ENCODE measurements around the gene LSM3.

LSM3 gene

GRCh38 chr3:14235003-14235911, 56.6 kb downstream of the LSM3 start:
- no peak overlapping the region for H3K4me3 ChIP-seq (ENCODE audit: low read depth, low read length)
- no peak for TF ChIP-seq CTCF (IDR thresholded peaks at IDR 0.05; ENCODE audit: low read depth, low read length, missing control alignments)
- DNase-seq (ENCODE audit: low read depth), result no peak

GRCh38 chr3:14235912-14236295, 57.3 kb downstream of the LSM3 start:
- no peak for DNase-seq (ENCODE audit: low read depth)
- H3K4me3 ChIP-seq (ENCODE audit: low read depth, low read length), result no peak overlapping the region
- no peak for TF ChIP-seq CTCF (IDR thresholded peaks at IDR 0.05; ENCODE audit: low read depth, low read length, missing control alignments)

GRCh38 chr3:14236902-14237301, 58.3 kb downstream of the LSM3 start:
- H3K4me3 ChIP-seq (ENCODE audit: low read depth, low read length), result no peak overlapping the region
- TF ChIP-seq CTCF (IDR thresholded peaks at IDR 0.05; ENCODE audit: low read depth, low read length, missing control alignments), result no peak
- no peak for DNase-seq (ENCODE audit: low read depth)

- H3K4me3 ChIP-seq (ENCODE audit: low read depth, low read length), result no peak overlapping the region
- TF ChIP-seq CTCF (IDR thresholded peaks at IDR 0.05; ENCODE audit: low read depth, low read length, missing control alignments), result no peak
- DNase-seq (ENCODE audit: low read depth), result no peak
Measured at GRCh38 chr3:14237457-14237856, 58.8 kb downstream of the LSM3 start.

- H3K4me3 ChIP-seq (ENCODE audit: low read depth, low read length), result no peak overlapping the region
- DNase-seq (ENCODE audit: low read depth), result no peak
- no peak for TF ChIP-seq CTCF (IDR thresholded peaks at IDR 0.05; ENCODE audit: low read depth, low read length, missing control alignments)
Measured at GRCh38 chr3:14238356-14238755, 59.7 kb downstream of the LSM3 start.

- no peak overlapping the region for H3K4me3 ChIP-seq (ENCODE audit: low read depth, low read length)
- no peak for TF ChIP-seq CTCF (IDR thresholded peaks at IDR 0.05; ENCODE audit: low read depth, low read length, missing control alignments)
- no peak for DNase-seq (ENCODE audit: low read depth)
Measured at GRCh38 chr3:14238930-14239329, 60.3 kb downstream of the LSM3 start.

GRCh38 chr3:14239940-14240339, 61.3 kb downstream of the LSM3 start:
- no peak for DNase-seq (ENCODE audit: low read depth)
- no peak overlapping the region for H3K4me3 ChIP-seq (ENCODE audit: low read depth, low read length)
- TF ChIP-seq CTCF (IDR thresholded peaks at IDR 0.05; ENCODE audit: low read depth, low read length, missing control alignments), result no peak

Measured in GM12864 (cell line).